Measurements from ENCODE around the gene APMAP. TPM values are rescaled to one million over a fixed set of nuclear protein-coding genes. Genes with fewer than 3 reads are reported as not detected.

Gene APMAP
- total and polyA plus RNA-seq, 2 experiments from 2014 or later, result 50.4 to 90.2 TPM

- Histone ChIP-seq H3K4me3 (no peak overlapping the region), H3K27ac (no peak overlapping the region), H3K9me3 (ENCODE audit: low read depth) (no peaks in the 10 kb centered on the region), H3K4me1 (ENCODE audit: low read depth) (no peaks in the 10 kb centered on the region), H3K36me3 (peaks cover 9% of the 10 kb centered on the region), H3K27me3 (no peaks in the 10 kb centered on the region)
- DNase-seq (ENCODE audit: low read depth in 1 of 2, low spot score in 1 of 2), result no peak
- TF ChIP-seq CTCF (IDR thresholded peaks at IDR 0.05; ENCODE audit: low read depth, low read length), result no peak
Observed at GRCh38 chr20:24966317-24967012, 26.1 kb downstream of the APMAP start.

- Histone ChIP-seq H3K36me3 (peaks cover 6% of the 10 kb centered on the region), H3K4me1 (ENCODE audit: low read depth) (no peaks in the 10 kb centered on the region), H3K27ac (no peak overlapping the region), H3K9me3 (ENCODE audit: low read depth) (no peaks in the 10 kb centered on the region), H3K4me3 (no peak overlapping the region), H3K27me3 (no peaks in the 10 kb centered on the region)
- DNase-seq (ENCODE audit: low read depth in 1 of 2, low spot score in 1 of 2), result no peak
- TF ChIP-seq CTCF (IDR thresholded peaks at IDR 0.05; ENCODE audit: low read depth, low read length), result no peak
Observed at GRCh38 chr20:24965065-24965919, 27.3 kb downstream of the APMAP start.

GRCh38 chr20:24964506-24964840 is 28.1 kb downstream of the APMAP start:
- no peak for DNase-seq (ENCODE audit: low read depth in 1 of 2, low spot score in 1 of 2)

GRCh38 chr20:24963672-24964505 is 28.7 kb downstream of the APMAP start:
- Histone ChIP-seq H3K27me3 (no peaks in the 10 kb centered on the region), H3K36me3 (no peaks in the 10 kb centered on the region), H3K4me3 (no peak overlapping the region), H3K27ac (no peak overlapping the region), H3K4me1 (ENCODE audit: low read depth) (no peaks in the 10 kb centered on the region), H3K9me3 (ENCODE audit: low read depth) (no peaks in the 10 kb centered on the region)
- no peak for DNase-seq (ENCODE audit: low read depth in 1 of 2, low spot score in 1 of 2)
- no peak for TF ChIP-seq CTCF (IDR thresholded peaks at IDR 0.05; ENCODE audit: low read depth, low read length)

More at GRCh38 chr20:24964506-24964840, 28.1 kb downstream of the APMAP start:
- Histone ChIP-seq H3K4me1 (ENCODE audit: low read depth) (no peaks in the 10 kb centered on the region), H3K27me3 (no peaks in the 10 kb centered on the region), H3K36me3 (peaks cover 1% of the 10 kb centered on the region), H3K9me3 (ENCODE audit: low read depth) (no peaks in the 10 kb centered on the region), H3K4me3 (no peak overlapping the region), H3K27ac (no peak overlapping the region)
- TF ChIP-seq CTCF (IDR thresholded peaks at IDR 0.05; ENCODE audit: low read depth, low read length), result no peak

- H3K9me3 ChIP-seq (ENCODE audit: low read depth), result no peaks in the 10 kb centered on the region
- no peaks in the 10 kb centered on the region for H3K4me1 ChIP-seq (ENCODE audit: low read depth)
- H3K36me3 ChIP-seq, result no peaks in the 10 kb centered on the region
- TF ChIP-seq CTCF (IDR thresholded peaks at IDR 0.05; ENCODE audit: low read depth, low read length), result no peak
- DNase-seq (ENCODE audit: low read depth in 1 of 2, low spot score in 1 of 2), result no peak
- no peak overlapping the region for H3K27ac ChIP-seq
- H3K4me3 ChIP-seq, result no peak overlapping the region
- H3K27me3 ChIP-seq, result no peaks in the 10 kb centered on the region
Observed at GRCh38 chr20:24962510-24962909, 30.0 kb downstream of the APMAP start.
